RWPE1 (cell line): ENCODE results near the gene OR5D16.

Source experiments
- CTCF ChIA-PET: fragments of 350-600 bp; sonication (Branson Sonifier 250); formaldehyde crosslinking; extraction: SDS; loops from one replicate; lab custom pipeline; 2021; lab: Yijun Ruan, JAX
- POLR2A ChIA-PET: fragments of 400-600 bp; formaldehyde crosslinking; extraction: SDS; loops from one replicate; lab custom pipeline; 2020; ENCODE audit warnings: antibody characterized with exemption; ENCODE audit not compliant: low non-redundant PET; lab: Yijun Ruan, JAX
- DNase-seq: peaks from one replicate; pipeline ENCODE4 v3.0.0; 2012; ENCODE audit warnings: low spot score
- H3K27ac ChIP-seq: fragments of 450-650 bp; 2 replicates; pipeline ENCODE4 v1.5.1; 2017
- CTCF ChIP-seq: fragments of 450-650 bp; conservative IDR thresholded peaks from 2 replicates; pipeline ENCODE4 v1.5.1; 2017; ENCODE audit warnings: low read depth, mild to moderate bottlenecking

Gene OR5D16

GRCh38 chr11:55838452-55838851 lies at the start of gene OR5D16:
OR5D16 (plus strand) TSS chr11:55838752; CDS start chr11:55838752, 0 bp downstream.
- no peak for TF ChIP-seq CTCF
- DNase-seq = no peak
- CTCF ChIA-PET = no interaction called here
- no peak within 1 kb of the TSS for H3K27ac ChIP-seq
- POLR2A ChIA-PET = no interaction called here

- POLR2A ChIA-PET = no interaction called here
- no peak for TF ChIP-seq CTCF
- CTCF ChIA-PET = no interaction called here
- H3K27ac ChIP-seq = no peak overlapping the region
- no peak for DNase-seq
Measured at GRCh38 chr11:55791606-55792005, 46.9 kb upstream of the OR5D16 start.

GRCh38 chr11:55793321-55793720 lies 45.2 kb upstream of the OR5D16 start:
- POLR2A ChIA-PET = no interaction called here
- no peak for DNase-seq
- no peak for TF ChIP-seq CTCF
- H3K27ac ChIP-seq = no peak overlapping the region
- CTCF ChIA-PET = no interaction called here

- CTCF ChIA-PET = no interaction called here
- no peak for DNase-seq
- no peak for TF ChIP-seq CTCF
- no peak within 1 kb of the TSS for H3K27ac ChIP-seq
- POLR2A ChIA-PET = no interaction called here
Measured at GRCh38 chr11:55795256-55795655, 43.3 kb upstream of the OR5D16 start, which contains the start of gene OR5D14. OR5D14 (plus strand) TSS chr11:55795556; CDS start chr11:55795556, 0 bp downstream.

- TF ChIP-seq CTCF = no peak
- no peak for DNase-seq
- no peak overlapping the region for H3K27ac ChIP-seq
- ChIA-PET POLR2A (no interaction called here), CTCF (no interaction called here)
Measured at GRCh38 chr11:55806248-55806647, 32.3 kb upstream of the OR5D16 start.

- DNase-seq = no peak
- no peak within 1 kb of the TSS for H3K27ac ChIP-seq
- TF ChIP-seq CTCF = no peak
- ChIA-PET POLR2A (no interaction called here), CTCF (no interaction called here)
Measured at GRCh38 chr11:55811067-55811466, 27.5 kb upstream of the OR5D16 start, which contains the start of gene OR5L1. OR5L1 (plus strand) TSS chr11:55811367; CDS start chr11:55811467, 100 bp downstream.
